WTC11 (cell line): Measurements from ENCODE around the gene RAP1GDS1. TPM values are rescaled to one million over a fixed set of nuclear protein-coding genes. Genes with fewer than 3 reads are reported as not detected.

Experiments
- ATAC-seq: fragments of 200-7000 bp; cut with Tn5 transposase; 2 replicates; pipeline ENCODE4 v1.10.0; 2021; ENCODE audit warnings: mild to moderate bottlenecking, moderate library complexity
- CTCF ChIA-PET: fragments of 300-600 bp; sonication (Branson Sonifier 250); formaldehyde crosslinking; loops from one replicate; lab custom pipeline; 2021; ENCODE audit warnings: antibody characterized with exemption; lab: Charles Lee
- POLR2A ChIA-PET: fragments of 350-600 bp; sonication (Branson Sonifier 250); formaldehyde crosslinking; loops from one replicate; lab custom pipeline; 2021; ENCODE audit warnings: antibody characterized with exemption; lab: Charles Lee
- DNase-seq: peaks from one replicate; pipeline ENCODE4 v3.0.0; 2021; ENCODE audit warnings: low spot score
- H3K27ac Mint-ChIP-seq: 2 replicates; pipeline ENCODE4 v1.8.0; 2021; ENCODE audit warnings: mixed read lengths
- H3K27me3 Mint-ChIP-seq: 2 replicates; pipeline ENCODE4 v1.8.0; 2021; ENCODE audit warnings: low read depth, mild to moderate bottlenecking, moderate library complexity, mixed read lengths
- H3K36me3 Mint-ChIP-seq: 2 replicates; pipeline ENCODE4 v1.8.0; 2021; ENCODE audit warnings: mixed read lengths
- H3K4me1 Mint-ChIP-seq: 2 replicates; pipeline ENCODE4 v1.8.0; 2022; ENCODE audit warnings: mixed read lengths
- H3K4me3 Mint-ChIP-seq: 2 replicates; pipeline ENCODE4 v1.8.0; 2021; ENCODE audit warnings: mild to moderate bottlenecking, moderate library complexity, mixed read lengths
- H3K9me3 Mint-ChIP-seq: 2 replicates; pipeline ENCODE4 v1.8.0; 2021; ENCODE audit warnings: mixed read lengths
- ETV6 ChIP-seq: sonication (generic); formaldehyde crosslinking; IDR thresholded peaks from 2 replicates; pipeline ENCODE4 v1.8.1; 2022; ENCODE audit warnings: mild to moderate bottlenecking, missing genetic modification reagents
- FOXJ3 ChIP-seq: sonication (generic); formaldehyde crosslinking; IDR thresholded peaks from 2 replicates; pipeline ENCODE4 v1.9.0; 2021; ENCODE audit warnings: missing genetic modification reagents, mild to moderate bottlenecking, borderline replicate concordance
- FOXK1 ChIP-seq: sonication (generic); formaldehyde crosslinking; IDR thresholded peaks from 2 replicates; pipeline ENCODE4 v1.8.0; 2022; ENCODE audit warnings: mild to moderate bottlenecking, moderate library complexity, missing genetic modification reagents
- FOXP1 ChIP-seq: sonication (generic); formaldehyde crosslinking; IDR thresholded peaks from 2 replicates; pipeline ENCODE4 v1.8.0; 2022; ENCODE audit warnings: missing genetic modification reagents, mild to moderate bottlenecking, moderate library complexity, borderline replicate concordance
- GABPB1 ChIP-seq: sonication (generic); formaldehyde crosslinking; IDR thresholded peaks from 2 replicates; pipeline ENCODE4 v1.8.1; 2023; ENCODE audit warnings: mild to moderate bottlenecking, missing genetic modification reagents
- HMGXB4 ChIP-seq: sonication (generic); formaldehyde crosslinking; IDR thresholded peaks from 2 replicates; pipeline ENCODE4 v1.8.1; 2023; ENCODE audit warnings: mild to moderate bottlenecking, moderate library complexity, missing genetic modification reagents
- MAX ChIP-seq: sonication (generic); formaldehyde crosslinking; IDR thresholded peaks from 2 replicates; pipeline ENCODE4 v1.8.0; 2022; ENCODE audit warnings: mild to moderate bottlenecking, missing genetic modification reagents
- NFATC4 ChIP-seq: fragments of 250-450 bp; sonication (Bioruptor Pico); IDR thresholded peaks from 2 replicates; pipeline ENCODE4 v1.9.0; 2021; ENCODE audit warnings: mild to moderate bottlenecking
- NR1H2 ChIP-seq: sonication (generic); formaldehyde crosslinking; IDR thresholded peaks from 2 replicates; pipeline ENCODE4 v1.9.0; 2021; ENCODE audit warnings: mild to moderate bottlenecking, moderate library complexity, missing genetic modification reagents
- ZBTB21 ChIP-seq: sonication (generic); formaldehyde crosslinking; IDR thresholded peaks from 2 replicates; pipeline ENCODE4 v1.8.1; 2023; ENCODE audit warnings: mild to moderate bottlenecking, missing genetic modification reagents, borderline replicate concordance
- ZMAT4 ChIP-seq: fragments of 250-450 bp; sonication (Bioruptor Pico); IDR thresholded peaks from 2 replicates; pipeline ENCODE4 v1.9.0; 2021; ENCODE audit warnings: mild to moderate bottlenecking
- ZNF121 ChIP-seq: sonication (generic); formaldehyde crosslinking; IDR thresholded peaks from 2 replicates; pipeline ENCODE4 v1.8.0; 2023; ENCODE audit warnings: missing genetic modification reagents
- ZNF219 ChIP-seq: sonication (generic); formaldehyde crosslinking; IDR thresholded peaks from 2 replicates; pipeline ENCODE4 v1.8.0; 2023; ENCODE audit warnings: missing genetic modification reagents, mild to moderate bottlenecking, borderline replicate concordance
- ZNF263 ChIP-seq: sonication (generic); formaldehyde crosslinking; IDR thresholded peaks from 2 replicates; pipeline ENCODE4 v1.8.1; 2022; ENCODE audit warnings: low read depth, mild to moderate bottlenecking, moderate library complexity, missing genetic modification reagents
- total RNA-seq: library from RNA; stranded (reverse); gene quantifications from 3 replicates; pipeline ENCODE4 v1.2.3, GENCODE V29; 2021
- TF ChIP-seq, protein P1 (sequence below): sonication (generic); formaldehyde crosslinking; IDR thresholded peaks from 2 replicates; pipeline ENCODE4 v1.8.0; 2022; ENCODE audit warnings: mild to moderate bottlenecking, missing genetic modification reagents
- TF ChIP-seq, protein P2 (sequence below): fragments of 250-450 bp; sonication (Bioruptor Pico); IDR thresholded peaks from 2 replicates; pipeline ENCODE4 v1.9.0; 2021; ENCODE audit warnings: mild to moderate bottlenecking, borderline replicate concordance
- TF ChIP-seq, protein P3 (sequence below): fragments of 200-600 bp; IDR thresholded peaks from 2 replicates; pipeline ENCODE4 v1.8.0; 2022; ENCODE audit warnings: antibody characterized with exemption
- TF ChIP-seq, protein P4 (sequence below): sonication (generic); formaldehyde crosslinking; IDR thresholded peaks from 2 replicates; pipeline ENCODE4 v1.8.0; 2022; ENCODE audit warnings: mild to moderate bottlenecking, missing genetic modification reagents
- TF ChIP-seq, protein P5 (sequence below): fragments of 250-450 bp; sonication (Bioruptor Pico); IDR thresholded peaks from 2 replicates; pipeline ENCODE4 v1.8.0; 2021; ENCODE audit warnings: mild to moderate bottlenecking

RAP1GDS1 gene
- total RNA-seq, 1 experiment from 2014 or later: 29.9 TPM

GRCh38 chr4:98394134-98394533 lies 132.9 kb downstream of the RAP1GDS1 start:
- no peak overlapping the region for H3K4me3 Mint-ChIP-seq
- CTCF ChIA-PET: no interaction called here

GRCh38 chr4:98399915-98400314 lies 138.7 kb downstream of the RAP1GDS1 start:
- no peak for ATAC-seq
- no peak for DNase-seq
- peaks cover 44% of the 10 kb centered on the region for H3K9me3 Mint-ChIP-seq
- no peak overlapping the region for H3K27ac Mint-ChIP-seq
- H3K36me3 Mint-ChIP-seq: peaks cover 29% of the 10 kb centered on the region
- no peaks in the 10 kb centered on the region; the same call in 1 of the 2 replicates for H3K27me3 Mint-ChIP-seq
- H3K4me3 Mint-ChIP-seq: no peak overlapping the region
- H3K4me1 Mint-ChIP-seq: no peaks in the 10 kb centered on the region
- POLR2A ChIA-PET: no interaction called here
- CTCF ChIA-PET: no interaction called here
- TF ChIP-seq NR1H2 (CRISPR knock-in tag) (no peak), ETV6 (CRISPR knock-in tag) (no peak), FOXJ3 (CRISPR knock-in tag) (no peak), ZNF219 (CRISPR knock-in tag) (no peak), ZNF121 (no peak), MAX (CRISPR knock-in tag) (no peak), NFATC4 (CRISPR knock-in tag) (no peak), FOXK1 (CRISPR knock-in tag) (no peak), FOXP1 (CRISPR knock-in tag) (no peak), HMGXB4 (CRISPR knock-in tag) (no peak), ZBTB21 (no peak), ZNF263 (CRISPR knock-in tag) (no peak), GABPB1 (CRISPR knock-in tag) (no peak), ZMAT4 (no peak)
- TF ChIP-seq, protein P1, sequence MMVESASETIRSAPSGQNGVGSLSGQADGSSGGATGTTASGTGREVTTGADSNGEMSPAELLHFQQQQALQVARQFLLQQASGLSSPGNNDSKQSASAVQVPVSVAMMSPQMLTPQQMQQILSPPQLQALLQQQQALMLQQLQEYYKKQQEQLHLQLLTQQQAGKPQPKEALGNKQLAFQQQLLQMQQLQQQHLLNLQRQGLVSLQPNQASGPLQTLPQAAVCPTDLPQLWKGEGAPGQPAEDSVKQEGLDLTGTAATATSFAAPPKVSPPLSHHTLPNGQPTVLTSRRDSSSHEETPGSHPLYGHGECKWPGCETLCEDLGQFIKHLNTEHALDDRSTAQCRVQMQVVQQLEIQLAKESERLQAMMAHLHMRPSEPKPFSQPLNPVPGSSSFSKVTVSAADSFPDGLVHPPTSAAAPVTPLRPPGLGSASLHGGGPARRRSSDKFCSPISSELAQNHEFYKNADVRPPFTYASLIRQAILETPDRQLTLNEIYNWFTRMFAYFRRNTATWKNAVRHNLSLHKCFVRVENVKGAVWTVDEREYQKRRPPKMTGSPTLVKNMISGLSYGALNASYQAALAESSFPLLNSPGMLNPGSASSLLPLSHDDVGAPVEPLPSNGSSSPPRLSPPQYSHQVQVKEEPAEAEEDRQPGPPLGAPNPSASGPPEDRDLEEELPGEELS (CRISPR knock-in tag): no peak
- TF ChIP-seq, protein P2, sequence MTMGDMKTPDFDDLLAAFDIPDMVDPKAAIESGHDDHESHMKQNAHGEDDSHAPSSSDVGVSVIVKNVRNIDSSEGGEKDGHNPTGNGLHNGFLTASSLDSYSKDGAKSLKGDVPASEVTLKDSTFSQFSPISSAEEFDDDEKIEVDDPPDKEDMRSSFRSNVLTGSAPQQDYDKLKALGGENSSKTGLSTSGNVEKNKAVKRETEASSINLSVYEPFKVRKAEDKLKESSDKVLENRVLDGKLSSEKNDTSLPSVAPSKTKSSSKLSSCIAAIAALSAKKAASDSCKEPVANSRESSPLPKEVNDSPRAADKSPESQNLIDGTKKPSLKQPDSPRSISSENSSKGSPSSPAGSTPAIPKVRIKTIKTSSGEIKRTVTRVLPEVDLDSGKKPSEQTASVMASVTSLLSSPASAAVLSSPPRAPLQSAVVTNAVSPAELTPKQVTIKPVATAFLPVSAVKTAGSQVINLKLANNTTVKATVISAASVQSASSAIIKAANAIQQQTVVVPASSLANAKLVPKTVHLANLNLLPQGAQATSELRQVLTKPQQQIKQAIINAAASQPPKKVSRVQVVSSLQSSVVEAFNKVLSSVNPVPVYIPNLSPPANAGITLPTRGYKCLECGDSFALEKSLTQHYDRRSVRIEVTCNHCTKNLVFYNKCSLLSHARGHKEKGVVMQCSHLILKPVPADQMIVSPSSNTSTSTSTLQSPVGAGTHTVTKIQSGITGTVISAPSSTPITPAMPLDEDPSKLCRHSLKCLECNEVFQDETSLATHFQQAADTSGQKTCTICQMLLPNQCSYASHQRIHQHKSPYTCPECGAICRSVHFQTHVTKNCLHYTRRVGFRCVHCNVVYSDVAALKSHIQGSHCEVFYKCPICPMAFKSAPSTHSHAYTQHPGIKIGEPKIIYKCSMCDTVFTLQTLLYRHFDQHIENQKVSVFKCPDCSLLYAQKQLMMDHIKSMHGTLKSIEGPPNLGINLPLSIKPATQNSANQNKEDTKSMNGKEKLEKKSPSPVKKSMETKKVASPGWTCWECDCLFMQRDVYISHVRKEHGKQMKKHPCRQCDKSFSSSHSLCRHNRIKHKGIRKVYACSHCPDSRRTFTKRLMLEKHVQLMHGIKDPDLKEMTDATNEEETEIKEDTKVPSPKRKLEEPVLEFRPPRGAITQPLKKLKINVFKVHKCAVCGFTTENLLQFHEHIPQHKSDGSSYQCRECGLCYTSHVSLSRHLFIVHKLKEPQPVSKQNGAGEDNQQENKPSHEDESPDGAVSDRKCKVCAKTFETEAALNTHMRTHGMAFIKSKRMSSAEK: no peak
- TF ChIP-seq, protein P3, sequence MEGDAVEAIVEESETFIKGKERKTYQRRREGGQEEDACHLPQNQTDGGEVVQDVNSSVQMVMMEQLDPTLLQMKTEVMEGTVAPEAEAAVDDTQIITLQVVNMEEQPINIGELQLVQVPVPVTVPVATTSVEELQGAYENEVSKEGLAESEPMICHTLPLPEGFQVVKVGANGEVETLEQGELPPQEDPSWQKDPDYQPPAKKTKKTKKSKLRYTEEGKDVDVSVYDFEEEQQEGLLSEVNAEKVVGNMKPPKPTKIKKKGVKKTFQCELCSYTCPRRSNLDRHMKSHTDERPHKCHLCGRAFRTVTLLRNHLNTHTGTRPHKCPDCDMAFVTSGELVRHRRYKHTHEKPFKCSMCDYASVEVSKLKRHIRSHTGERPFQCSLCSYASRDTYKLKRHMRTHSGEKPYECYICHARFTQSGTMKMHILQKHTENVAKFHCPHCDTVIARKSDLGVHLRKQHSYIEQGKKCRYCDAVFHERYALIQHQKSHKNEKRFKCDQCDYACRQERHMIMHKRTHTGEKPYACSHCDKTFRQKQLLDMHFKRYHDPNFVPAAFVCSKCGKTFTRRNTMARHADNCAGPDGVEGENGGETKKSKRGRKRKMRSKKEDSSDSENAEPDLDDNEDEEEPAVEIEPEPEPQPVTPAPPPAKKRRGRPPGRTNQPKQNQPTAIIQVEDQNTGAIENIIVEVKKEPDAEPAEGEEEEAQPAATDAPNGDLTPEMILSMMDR: no peak
- TF ChIP-seq, protein P4, sequence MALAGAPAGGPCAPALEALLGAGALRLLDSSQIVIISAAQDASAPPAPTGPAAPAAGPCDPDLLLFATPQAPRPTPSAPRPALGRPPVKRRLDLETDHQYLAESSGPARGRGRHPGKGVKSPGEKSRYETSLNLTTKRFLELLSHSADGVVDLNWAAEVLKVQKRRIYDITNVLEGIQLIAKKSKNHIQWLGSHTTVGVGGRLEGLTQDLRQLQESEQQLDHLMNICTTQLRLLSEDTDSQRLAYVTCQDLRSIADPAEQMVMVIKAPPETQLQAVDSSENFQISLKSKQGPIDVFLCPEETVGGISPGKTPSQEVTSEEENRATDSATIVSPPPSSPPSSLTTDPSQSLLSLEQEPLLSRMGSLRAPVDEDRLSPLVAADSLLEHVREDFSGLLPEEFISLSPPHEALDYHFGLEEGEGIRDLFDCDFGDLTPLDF: no peak

More at GRCh38 chr4:98394134-98394533, 132.9 kb downstream of the RAP1GDS1 start:
- POLR2A ChIA-PET: no interaction called here
- DNase-seq: no peak
- peaks cover 29% of the 10 kb centered on the region for H3K36me3 Mint-ChIP-seq
- H3K27ac Mint-ChIP-seq: no peak overlapping the region
- TF ChIP-seq, protein P5, sequence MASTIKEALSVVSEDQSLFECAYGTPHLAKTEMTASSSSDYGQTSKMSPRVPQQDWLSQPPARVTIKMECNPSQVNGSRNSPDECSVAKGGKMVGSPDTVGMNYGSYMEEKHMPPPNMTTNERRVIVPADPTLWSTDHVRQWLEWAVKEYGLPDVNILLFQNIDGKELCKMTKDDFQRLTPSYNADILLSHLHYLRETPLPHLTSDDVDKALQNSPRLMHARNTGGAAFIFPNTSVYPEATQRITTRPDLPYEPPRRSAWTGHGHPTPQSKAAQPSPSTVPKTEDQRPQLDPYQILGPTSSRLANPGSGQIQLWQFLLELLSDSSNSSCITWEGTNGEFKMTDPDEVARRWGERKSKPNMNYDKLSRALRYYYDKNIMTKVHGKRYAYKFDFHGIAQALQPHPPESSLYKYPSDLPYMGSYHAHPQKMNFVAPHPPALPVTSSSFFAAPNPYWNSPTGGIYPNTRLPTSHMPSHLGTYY (CRISPR knock-in tag): no peak
- TF ChIP-seq MAX (CRISPR knock-in tag): no peak
- H3K9me3 Mint-ChIP-seq: peaks cover 31% of the 10 kb centered on the region
- no peaks in the 10 kb centered on the region for H3K4me1 Mint-ChIP-seq
- no peak for ATAC-seq
- no peaks in the 10 kb centered on the region; the same call in 1 of the 2 replicates for H3K27me3 Mint-ChIP-seq
